HG03159 (cell line): Measurements from ENCODE around the gene TNFRSF19.

ENCODE experiments used
- ATAC-seq: cut with Tn5 transposase; IDR thresholded peaks from one replicate; pipeline ENCODE4 v1.9.1; 2021; ENCODE audit warnings: mild to moderate bottlenecking, moderate library complexity; ENCODE audit not compliant: unreplicated experiment

Gene TNFRSF19

DNA sequence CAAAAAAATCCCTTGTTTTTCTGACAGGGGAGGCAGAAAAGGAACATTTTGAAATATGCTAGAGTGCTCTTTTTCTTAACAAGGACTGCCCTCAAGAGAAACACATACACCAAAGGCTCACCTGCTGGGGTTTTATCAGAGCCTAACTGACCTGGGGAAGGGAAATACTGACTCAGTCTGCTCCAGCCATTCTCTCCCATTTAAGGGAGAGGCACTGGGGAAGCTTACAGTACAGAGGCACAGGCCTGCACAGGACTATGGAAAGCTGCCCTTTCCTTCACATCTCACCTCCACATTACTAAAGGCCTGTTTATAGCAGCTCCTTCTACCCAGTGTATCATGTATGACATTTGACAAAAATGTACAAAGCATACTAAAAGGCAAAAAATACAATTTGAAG lies 30.3 kb downstream of the TNFRSF19 start:
- no peak for ATAC-seq

DNA sequence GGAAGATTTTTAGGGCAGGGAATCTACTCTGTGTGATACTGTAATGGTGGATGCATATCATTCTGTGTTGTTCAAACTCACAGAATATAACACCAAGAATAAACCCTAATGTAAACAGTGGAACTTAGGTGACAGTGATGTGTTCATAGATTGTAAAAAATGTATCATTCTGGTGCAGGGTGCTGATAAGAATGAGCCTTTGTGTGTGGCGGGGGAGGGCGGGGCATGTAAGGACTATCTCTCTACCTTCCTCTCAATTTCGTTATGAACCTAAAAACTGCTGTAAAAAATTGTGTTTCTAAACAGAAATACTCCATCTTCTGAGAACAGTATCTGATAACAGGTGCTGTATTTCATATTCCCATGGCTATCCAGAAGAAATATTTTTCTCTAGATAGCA lies 35.6 kb downstream of the TNFRSF19 start:
- ATAC-seq: no peak

DNA sequence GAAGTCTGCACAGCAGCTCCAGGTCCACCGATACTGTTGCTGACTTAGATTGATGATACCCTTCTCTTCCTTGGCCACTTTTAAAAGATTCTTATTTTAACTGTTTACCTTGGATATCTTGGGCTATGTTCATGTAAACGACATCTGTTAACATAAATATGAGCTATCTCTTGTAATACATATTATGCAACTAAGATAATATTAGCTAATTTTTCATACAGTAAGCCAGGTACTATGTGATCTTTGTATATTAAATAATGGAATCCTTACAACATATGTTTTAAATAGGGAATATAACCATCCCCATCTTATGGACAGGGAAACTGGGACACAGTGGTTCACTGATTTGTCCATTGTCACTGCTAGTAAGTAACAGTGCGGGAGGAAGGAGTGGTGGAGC lies 37.9 kb downstream of the TNFRSF19 start:
- ATAC-seq: no peak

DNA sequence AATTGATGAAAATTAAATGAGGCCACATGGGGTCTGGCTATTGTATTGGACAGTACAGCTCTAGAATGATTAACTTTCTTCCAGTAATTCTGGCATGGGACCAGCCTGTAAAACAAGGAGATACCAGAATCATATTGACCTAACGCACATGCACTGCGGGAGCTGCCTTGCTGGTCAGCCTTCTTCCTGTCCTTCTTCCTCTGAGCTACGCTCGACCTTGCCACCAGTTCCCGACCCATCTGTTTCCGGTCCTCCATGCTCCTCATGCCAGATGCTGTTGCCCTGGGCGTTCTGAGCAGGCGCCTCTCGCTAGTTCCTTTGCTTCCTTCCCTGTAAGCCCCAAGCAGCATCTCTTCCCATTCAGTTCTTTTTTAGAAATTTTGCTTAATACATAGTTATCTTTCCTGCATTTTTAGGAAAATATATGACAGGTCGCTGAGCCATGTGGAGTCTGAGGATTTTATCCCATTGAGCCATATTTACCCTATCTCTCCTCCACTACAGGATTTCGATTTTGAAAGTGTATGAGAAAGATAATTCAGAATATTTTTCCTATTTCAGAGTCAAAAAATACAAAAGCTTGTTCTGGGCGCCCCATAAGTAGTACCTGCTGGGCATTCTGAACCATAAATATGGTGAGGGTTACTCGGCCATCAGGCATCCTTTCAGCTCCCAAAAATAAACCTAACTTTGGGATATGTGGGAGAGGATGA lies 38.6 kb downstream of the TNFRSF19 start:
- no peak for ATAC-seq

DNA sequence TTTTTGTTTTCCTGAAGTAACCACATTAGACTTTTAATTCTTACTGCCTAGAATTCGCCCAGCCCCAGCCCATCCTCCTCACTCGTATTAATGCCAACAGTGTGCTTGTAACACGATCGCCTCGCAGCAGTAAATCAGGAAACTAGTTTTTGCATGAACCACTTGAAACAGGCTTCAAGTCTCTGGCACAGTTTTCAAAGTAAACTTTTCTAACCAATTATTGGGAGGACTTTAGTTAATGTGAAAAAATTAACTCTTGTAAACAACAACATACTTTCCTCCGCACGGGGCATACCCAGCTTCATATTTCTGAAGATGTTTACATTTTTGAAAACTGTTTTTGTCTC lies 39.2 kb downstream of the TNFRSF19 start:
- ATAC-seq: no peak

DNA sequence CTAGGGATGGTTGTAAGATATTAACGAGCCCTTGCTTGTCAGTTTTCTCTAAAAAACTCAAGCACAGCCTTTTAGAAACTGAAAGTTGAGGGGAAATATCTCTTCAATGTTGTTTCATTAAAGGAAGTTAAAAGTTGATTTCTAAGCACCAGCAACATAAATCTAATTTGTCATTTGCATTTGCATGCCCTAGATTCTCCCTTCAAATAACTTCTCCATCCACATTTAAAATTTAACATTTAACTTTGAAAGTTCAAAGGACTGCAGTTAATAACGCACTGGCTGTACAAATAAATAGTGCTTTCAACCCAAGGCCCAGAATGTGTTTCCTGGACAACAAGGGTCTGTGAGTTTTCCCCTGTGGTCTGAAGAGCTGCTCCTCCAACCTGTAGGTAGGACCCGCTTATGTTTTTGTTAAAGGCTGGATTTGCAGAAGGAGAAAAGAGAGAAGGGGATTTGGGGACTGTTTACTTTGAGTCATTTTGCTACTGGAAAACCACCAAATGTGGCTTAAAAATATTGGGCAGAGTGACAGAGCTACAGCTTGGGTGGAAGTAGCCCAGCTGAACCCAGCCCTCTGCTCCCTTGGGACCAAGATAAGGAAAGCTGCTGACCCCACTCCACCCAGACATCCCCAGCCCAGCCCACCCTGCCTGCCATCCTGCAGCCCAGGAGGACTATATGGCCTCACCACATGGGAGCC lies 39.8 kb downstream of the TNFRSF19 start:
- no peak for ATAC-seq

DNA sequence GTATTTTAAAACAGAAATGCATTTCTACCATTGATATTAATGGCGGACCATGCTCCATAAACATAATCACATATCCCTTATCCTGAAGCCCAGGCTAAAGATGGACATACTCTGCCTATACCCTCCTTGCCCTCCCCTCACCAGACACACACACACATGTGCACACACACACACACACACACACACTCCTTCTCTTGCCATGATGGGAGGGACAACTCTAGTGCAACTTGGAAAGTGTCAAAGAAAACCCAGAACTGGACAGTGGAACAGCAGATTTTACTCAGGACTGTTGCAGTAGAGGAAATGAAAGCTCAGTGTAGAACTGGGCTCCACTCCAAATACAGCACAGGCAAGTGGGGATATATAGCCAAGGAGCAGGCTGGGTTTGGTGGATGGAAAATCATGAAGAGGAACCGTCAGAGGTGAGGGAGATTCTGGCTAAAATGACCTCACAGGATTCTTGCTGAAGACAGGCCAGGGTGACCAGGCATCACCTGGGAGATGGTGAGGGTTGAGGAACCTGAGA lies 40.8 kb downstream of the TNFRSF19 start:
- no peak for ATAC-seq

DNA sequence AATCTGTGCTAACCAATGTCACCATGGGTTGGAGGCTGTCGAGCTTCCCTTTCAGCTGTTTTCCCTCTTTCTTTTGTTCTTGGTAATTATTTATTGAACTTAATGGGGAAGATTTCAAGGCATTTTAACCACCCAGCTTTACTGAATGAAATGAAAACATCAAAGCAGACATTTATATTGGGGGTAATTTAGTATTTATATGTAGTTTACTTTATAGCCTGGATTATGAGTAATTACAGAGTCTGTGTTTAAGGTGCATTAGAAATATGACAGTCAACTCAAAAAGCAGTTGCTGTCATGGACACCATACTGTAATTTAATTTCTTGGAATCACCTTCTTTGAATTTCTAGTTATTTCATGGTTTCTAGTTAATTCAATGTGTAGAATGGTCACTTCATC lies 42.0 kb downstream of the TNFRSF19 start:
- no peak for ATAC-seq

DNA sequence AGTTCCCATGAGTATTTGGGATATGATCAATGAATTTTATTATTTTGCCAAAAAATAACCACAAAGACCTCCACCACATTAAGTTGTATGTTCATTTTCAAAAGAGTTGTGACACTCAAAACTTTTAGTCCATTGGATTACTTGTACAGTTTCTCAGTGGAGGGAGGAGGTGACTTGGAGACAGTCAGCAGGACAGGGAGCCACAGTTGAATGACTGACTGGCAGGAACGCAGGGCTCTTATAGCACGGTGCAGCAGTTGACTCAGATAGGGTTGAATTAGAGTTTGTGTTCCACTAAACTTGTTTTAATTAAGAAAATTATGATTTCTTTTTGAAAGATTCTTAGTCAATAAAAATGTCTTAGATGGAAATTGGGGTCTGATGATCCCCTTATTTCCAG lies 42.5 kb downstream of the TNFRSF19 start:
- ATAC-seq: no peak

DNA sequence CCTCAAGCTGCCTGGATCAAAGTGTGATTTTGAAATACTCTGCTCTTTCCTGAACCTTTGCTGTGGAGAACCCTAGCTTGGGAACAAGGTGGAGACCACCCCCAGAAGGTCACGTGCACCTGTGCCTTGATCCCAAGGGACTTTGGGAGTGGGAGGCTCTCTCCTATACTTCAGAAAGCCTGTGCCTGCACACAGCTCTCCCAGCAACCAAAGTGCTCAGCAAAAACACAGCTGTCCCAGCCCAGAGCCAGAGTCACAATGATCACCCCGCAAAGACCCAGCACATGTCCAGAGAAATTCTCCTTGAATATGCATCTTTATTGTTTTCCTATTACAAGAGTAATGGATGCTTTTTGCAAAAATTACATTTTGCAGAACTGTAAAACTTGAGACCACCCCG lies 43.4 kb downstream of the TNFRSF19 start:
- no peak for ATAC-seq

DNA sequence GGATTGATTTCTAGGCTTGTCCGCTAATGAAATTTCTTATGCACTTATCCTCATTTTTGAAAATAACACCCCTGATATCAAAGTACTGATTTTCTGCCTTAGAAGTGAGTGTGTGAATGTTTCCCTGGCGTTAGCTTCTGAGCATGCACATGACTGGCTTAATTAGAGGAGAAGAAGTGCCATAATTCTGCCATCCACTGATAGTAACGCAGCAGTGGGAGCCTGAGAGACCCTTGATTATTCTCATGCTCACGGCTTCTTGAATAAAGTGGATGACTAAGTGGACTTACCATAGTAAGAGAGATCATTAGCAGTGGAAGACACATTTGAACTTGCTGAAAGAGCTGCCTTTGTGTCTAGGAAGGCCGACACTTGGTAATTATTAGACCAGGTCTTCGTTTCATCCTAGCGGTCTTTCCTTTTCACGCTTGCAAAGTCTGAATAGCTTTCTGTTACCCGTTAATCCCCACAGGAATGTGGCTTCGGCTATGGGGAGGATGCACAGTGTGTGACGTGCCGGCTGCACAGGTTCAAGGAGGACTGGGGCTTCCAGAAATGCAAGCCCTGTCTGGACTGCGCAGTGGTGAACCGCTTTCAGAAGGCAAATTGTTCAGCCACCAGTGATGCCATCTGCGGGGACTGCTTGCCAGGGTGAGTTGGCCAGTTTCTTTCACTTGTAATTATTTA lies 45.3 kb downstream of the TNFRSF19 start:
- ATAC-seq: no peak

DNA sequence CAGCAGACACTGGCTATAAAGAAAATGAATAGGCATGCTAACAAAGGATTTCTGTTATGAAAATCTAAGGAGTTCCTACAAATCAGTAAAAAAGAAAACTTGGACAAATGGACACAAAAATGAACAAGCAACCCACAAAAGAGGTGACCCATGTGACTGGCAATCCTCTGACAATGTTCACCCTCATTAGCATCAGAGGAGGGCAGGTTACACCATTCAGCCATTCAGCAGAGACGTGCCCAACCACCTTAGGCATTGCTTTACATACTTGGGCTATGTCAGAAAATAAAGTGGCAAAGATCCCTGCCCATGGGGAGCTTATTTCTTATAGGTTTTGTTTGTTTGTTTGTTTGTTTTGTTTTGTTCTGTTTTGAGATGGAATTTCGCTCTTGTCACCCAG lies 46.0 kb downstream of the TNFRSF19 start:
- no peak for ATAC-seq

DNA sequence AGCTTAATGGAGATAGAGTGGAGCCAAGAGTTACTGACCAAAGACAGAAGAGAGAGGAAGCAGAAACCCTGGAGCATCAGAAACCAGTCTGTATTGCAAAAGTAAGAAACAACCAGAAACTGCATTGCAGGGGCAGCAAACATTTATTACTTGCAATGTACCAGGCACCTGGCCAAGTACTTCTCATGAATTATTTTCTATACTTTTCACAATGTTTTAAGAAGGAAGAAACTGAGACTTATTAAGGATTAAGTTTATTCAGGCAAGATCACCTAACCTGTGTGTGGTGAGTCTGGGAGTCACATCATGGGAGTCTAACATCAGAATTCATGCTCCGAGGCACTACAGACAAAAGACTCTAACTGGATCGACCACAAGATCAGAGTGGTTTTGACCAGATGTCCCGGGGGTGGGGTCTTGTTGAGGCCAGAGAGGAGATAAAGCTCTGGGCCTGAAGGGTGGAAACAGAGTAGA lies 47.4 kb downstream of the TNFRSF19 start:
- no peak for ATAC-seq

DNA sequence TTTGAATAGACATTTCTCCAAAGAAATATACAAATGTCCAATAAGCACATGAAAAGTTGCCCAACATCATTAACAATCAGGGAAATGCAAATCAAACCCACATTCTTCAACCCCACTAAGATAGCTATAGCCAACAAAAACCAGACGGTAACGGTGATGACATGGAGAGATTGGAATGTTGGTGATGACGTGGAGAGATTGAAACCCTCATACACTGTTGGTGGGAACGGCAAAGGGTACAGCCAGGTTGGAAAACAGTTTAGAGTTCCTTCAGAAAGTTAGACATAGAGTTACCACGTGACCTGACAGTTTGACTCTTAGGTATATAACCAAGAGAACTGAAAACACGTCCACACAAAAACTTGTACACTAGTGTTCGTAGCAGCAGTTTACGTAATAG lies 48.1 kb downstream of the TNFRSF19 start:
- no peak for ATAC-seq

DNA sequence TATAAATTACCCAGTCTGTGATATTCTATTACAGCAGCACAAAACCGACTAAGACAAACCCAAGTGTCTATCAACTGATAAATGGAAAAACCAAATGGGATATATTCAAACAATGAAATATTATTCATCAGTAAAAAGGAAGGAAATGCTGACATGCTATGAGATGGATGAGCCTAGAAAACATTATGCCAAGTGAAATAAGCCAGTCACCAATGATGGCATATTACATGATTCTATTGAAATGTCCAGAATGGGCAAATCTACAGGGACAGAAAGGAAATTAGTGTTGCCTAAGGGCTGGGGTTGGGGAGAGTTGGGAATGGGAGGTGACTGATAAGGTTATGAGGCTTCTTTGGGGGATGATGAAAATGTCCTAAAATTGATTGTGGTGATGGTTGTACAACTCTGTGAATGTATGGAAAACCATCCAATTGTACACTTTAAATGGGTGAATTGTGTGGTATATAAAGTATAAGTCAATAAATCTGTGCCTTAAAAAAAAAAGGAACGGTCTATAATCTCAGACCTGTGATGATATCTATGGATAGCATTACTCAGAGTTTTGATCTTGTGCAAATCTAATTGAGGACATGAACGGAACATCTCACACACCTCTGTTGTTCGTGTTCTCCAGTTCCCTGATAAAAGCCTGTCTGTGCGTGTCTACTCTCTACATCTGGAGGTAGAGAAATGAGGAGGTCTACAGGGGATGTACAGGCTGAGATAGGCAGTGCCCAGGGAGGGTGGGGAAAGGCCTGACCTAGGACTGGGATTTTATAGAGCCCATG lies 49.0 kb downstream of the TNFRSF19 start:
- no peak for ATAC-seq

DNA sequence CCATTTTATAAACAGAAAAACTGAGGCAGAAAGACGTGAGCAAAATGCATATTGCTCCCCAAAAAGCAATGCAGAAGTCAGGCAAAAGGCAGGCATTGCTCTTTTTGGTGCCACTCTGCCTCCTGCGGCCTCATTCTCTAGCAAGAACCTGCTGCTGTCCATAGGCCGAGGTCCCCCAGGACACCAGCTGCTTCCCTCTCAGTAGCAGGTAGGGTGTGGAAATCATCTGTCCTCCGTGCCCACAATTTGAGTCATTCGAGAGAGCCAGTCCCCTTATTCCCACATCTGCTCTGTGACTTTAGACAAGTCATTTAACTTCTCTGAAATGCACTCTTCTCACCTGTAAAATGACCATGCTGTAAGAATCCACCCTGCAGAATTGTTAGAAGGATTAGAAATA lies 50.0 kb downstream of the TNFRSF19 start:
- ATAC-seq: no peak

DNA sequence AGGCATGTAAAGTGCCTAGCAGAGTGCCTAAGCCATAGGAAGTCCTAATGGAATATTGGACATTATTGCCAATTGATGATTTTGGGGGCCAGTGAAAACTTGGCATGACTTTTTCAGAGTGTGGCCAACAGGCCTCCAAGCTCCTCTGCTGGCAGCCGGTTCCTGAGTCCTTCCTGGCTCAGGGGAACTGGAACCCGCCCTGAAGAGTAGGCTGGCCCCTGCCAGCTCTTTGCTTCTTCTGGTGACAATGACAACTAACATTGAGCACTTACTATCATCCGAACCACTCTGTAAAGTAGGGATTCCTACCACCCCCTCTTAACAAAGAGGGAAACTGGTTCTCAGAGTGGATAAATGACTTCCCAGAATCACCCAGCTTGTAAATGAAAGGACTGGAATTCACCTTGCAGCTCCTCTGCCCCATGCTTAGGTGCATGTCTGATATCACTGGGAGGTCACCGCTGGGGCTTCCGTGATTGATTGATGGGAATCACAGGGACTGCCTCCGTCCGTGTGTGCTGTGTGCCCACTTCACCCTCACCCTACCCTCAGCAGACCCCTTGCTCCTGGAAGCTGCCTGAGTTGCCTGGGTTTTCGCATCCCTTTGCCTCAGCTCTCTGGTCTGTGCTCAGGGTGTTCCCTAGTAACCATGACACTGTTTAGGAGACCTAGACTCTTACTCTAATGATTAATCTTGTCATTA lies 50.6 kb downstream of the TNFRSF19 start:
- no peak for ATAC-seq

DNA sequence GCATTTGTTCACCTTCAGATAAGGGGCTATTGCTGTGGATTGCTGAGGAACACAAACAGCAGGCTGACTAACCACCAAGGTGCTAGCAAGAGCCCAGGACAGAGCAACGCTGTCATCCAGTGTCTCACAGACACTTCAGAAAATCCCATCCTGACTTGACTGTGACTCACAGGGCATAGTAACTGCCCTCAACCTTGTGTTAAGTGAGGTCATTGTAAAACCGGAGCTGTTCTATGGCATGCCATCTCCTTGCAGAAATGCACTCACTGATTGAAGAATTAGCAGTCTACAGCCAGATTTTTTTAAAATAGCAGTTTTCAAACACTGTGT lies 51.1 kb downstream of the TNFRSF19 start:
- ATAC-seq: no peak

DNA sequence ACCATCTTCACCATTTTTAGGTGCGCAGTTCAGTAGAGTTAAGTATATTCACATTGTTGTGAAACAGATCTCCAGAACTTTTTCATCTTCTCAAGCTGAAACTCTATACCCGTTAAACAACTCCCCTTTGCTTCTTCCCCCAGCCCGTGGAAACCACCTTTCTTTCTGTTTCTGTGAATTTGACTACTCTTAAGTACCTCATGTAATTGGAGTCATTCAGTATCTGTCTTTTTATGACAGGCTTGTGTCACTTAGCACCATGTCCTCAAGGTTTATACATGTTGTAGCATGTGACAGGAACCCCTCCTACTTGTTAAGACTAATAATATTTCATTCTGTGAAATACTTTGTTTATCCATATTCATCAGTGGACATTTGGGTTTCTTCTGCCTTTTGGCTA lies 52.8 kb downstream of the TNFRSF19 start:
- no peak for ATAC-seq

DNA sequence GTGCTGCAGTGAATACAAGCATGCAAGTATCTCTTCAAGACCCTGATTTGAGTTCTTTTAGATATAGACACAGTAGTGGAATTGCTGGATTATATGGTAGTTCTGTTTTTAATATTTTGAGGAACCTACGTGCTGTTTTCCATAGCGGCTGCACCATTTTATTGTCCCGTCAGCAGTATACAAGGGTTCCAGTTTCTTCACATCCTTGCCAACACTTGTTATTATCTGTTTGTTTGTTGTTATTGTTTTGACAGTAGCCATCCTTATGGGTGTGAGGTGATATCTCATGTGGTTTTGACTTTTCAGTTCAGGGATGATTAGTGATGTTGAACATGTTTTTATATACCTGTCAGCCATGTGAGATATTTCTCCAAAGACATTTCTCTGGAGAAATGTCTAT lies 53.2 kb downstream of the TNFRSF19 start:
- ATAC-seq: no peak

DNA sequence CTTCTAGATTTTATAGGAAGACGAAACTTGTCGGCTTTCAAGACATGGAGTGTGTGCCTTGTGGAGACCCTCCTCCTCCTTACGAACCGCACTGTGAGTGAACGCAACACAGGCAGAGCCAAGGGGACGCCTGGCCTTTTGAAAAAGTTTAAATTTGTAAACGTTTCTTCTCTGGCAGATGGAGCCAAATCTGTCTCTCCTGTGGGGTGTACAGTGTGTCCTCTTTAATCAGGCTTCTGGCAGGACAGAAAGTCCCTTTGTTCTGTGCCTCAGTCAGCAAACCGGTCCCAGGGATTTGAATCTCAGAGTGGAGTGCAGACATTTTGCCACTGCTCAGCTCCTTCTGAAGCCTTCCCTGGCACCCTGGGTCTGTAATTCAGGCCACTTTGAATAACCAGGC lies 56.5 kb downstream of the TNFRSF19 start:
- no peak for ATAC-seq
